Erythroblast (primary cell): Measurements from ENCODE around the gene RBFOX2.

Experiments used
- GATA1 ChIP-seq: IDR thresholded peaks from 2 replicates; pipeline ENCODE4 v1.6.1; 2011; ENCODE audit warnings: low read depth, mild to moderate bottlenecking, control low read depth, low read length, moderate library complexity
- POLR2A ChIP-seq: IDR thresholded peaks from 2 replicates; pipeline ENCODE4 v1.6.1; 2011; ENCODE audit warnings: mild to moderate bottlenecking, low read length

DNA sequence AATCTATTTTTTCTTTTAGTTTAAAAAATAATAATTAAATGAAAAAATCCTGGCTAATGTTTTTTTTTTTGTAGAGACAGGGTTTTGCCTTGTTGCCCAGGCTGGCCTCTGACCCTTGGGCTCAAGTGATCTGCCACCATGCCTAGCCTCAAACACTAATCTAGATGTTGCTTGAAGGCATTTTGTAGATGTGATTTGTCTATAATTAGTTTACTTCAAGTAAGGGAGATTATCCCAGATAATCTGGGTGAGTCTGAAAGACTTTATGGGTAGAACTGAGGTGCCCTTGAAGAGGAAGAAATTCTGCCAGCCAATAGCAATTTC is 38.6 kb upstream of the RBFOX2 start:
- TF ChIP-seq POLR2A (no peak), GATA1 (no peak)
